H9 (cell line): ENCODE measurements around the gene CAPN14. TPM values are rescaled to one million over a fixed set of nuclear protein-coding genes. Genes with fewer than 3 reads are reported as not detected.

ENCODE experiments used
- DNase-seq: peaks from one replicate; pipeline ENCODE4 v3.0.0-alpha.2; 2017
- H2AFZ ChIP-seq: one replicate; pipeline ENCODE4 v1.6.1; 2013; ENCODE audit warnings: mild to moderate bottlenecking, low read length, control low read depth, moderate library complexity
- H2AK5ac ChIP-seq: 2 replicates; pipeline ENCODE4 v1.6.1; 2013; ENCODE audit warnings: low read length, control low read depth, mixed read lengths; ENCODE audit not compliant: insufficient read length
- H2BK120ac ChIP-seq: one replicate; pipeline ENCODE4 v1.6.1; 2013; ENCODE audit warnings: low read depth, mild to moderate bottlenecking, low read length, control low read depth, inconsistent platforms; ENCODE audit not compliant: poor library complexity, severe bottlenecking
- H2BK12ac ChIP-seq: 2 replicates; pipeline ENCODE4 v1.6.1; 2013; ENCODE audit warnings: low read length, control low read depth, mixed read lengths, low read depth; ENCODE audit not compliant: insufficient read length
- H2BK15ac ChIP-seq: 2 replicates; pipeline ENCODE4 v1.6.1; 2013; ENCODE audit warnings: low read depth, low read length, control low read depth
- H2BK20ac ChIP-seq: one replicate; pipeline ENCODE4 v1.6.1; 2013; ENCODE audit warnings: low read depth, mild to moderate bottlenecking, low read length, control low read depth, inconsistent platforms; ENCODE audit not compliant: poor library complexity, severe bottlenecking
- H2BK5ac ChIP-seq: 2 replicates; pipeline ENCODE4 v1.6.1; 2013; ENCODE audit warnings: low read length, control low read depth, mixed read lengths; ENCODE audit not compliant: insufficient read length
- H3K14ac ChIP-seq: 2 replicates; pipeline ENCODE4 v1.6.1; 2013; ENCODE audit warnings: low read length, control low read depth; ENCODE audit not compliant: insufficient read depth
- H3K18ac ChIP-seq: 2 replicates; pipeline ENCODE4 v1.6.1; 2013; ENCODE audit warnings: low read depth, mild to moderate bottlenecking, mixed read lengths, low read length, control low read depth; ENCODE audit not compliant: insufficient read length
- H3K23ac ChIP-seq: 2 replicates; pipeline ENCODE4 v1.6.1; 2013; ENCODE audit warnings: low read length, control low read depth, mixed read lengths, low read depth; ENCODE audit not compliant: insufficient read length
- H3K23me2 ChIP-seq: 2 replicates; pipeline ENCODE4 v1.6.1; 2013; ENCODE audit warnings: low read depth, mild to moderate bottlenecking, mixed read lengths, low read length, control low read depth; ENCODE audit not compliant: insufficient read length, poor library complexity, severe bottlenecking
- H3K27ac ChIP-seq: 2 replicates; pipeline ENCODE4 v1.5.1; 2013; ENCODE audit warnings: low read length, control low read depth, mixed read lengths, low read depth; ENCODE audit not compliant: insufficient read length
- H3K27me3 ChIP-seq: 2 replicates; pipeline ENCODE4 v1.6.1; 2013; ENCODE audit warnings: low read length, control low read depth, inconsistent platforms; ENCODE audit not compliant: insufficient read depth
- H3K4ac ChIP-seq: 2 replicates; pipeline ENCODE4 v1.6.1; 2013; ENCODE audit warnings: low read depth, mild to moderate bottlenecking, control low read depth, inconsistent platforms, low read length, moderate library complexity
- H3K4me1 ChIP-seq: 2 replicates; pipeline ENCODE4 v1.6.1; 2013; ENCODE audit warnings: low read length, control low read depth, inconsistent platforms; ENCODE audit not compliant: insufficient read depth
- H3K4me2 ChIP-seq: 2 replicates; pipeline ENCODE4 v1.6.1; 2013; ENCODE audit warnings: low read length, control low read depth, mixed read lengths; ENCODE audit not compliant: insufficient read length, insufficient read depth
- H3K56ac ChIP-seq: 2 replicates; pipeline ENCODE4 v1.6.1; 2013; ENCODE audit warnings: low read depth, mild to moderate bottlenecking, mixed read lengths, low read length, control low read depth; ENCODE audit not compliant: insufficient read length
- H3K79me1 ChIP-seq: 2 replicates; pipeline ENCODE4 v1.6.1; 2013; ENCODE audit warnings: low read depth, mild to moderate bottlenecking, moderate library complexity, low read length, control low read depth, inconsistent platforms; ENCODE audit not compliant: insufficient read depth, poor library complexity, severe bottlenecking
- H3K79me2 ChIP-seq: 2 replicates; pipeline ENCODE4 v1.6.1; 2013; ENCODE audit warnings: low read length, control low read depth, inconsistent platforms; ENCODE audit not compliant: insufficient read depth
- H3K9ac ChIP-seq: 2 replicates; pipeline ENCODE4 v1.6.1; 2013; ENCODE audit warnings: low read length, control low read depth, mixed read lengths; ENCODE audit not compliant: insufficient read length; ENCODE audit errors: extremely low read depth
- H3K9me3 ChIP-seq: one replicate; pipeline ENCODE4 v1.6.1; 2013; ENCODE audit warnings: low read depth, low read length, inconsistent platforms; ENCODE audit not compliant: control insufficient read depth
- H3T11ph ChIP-seq: one replicate; pipeline ENCODE4 v1.6.1; 2013; ENCODE audit warnings: mild to moderate bottlenecking, low read length, control low read depth, inconsistent platforms
- H4K20me1 ChIP-seq: one replicate; pipeline ENCODE4 v1.6.1; 2013; ENCODE audit not compliant: control insufficient read depth, insufficient read length, insufficient read depth
- H4K5ac ChIP-seq: 2 replicates; pipeline ENCODE4 v1.6.1; 2013; ENCODE audit warnings: low read depth, mild to moderate bottlenecking, mixed read lengths, low read length, control low read depth; ENCODE audit not compliant: insufficient read length
- H4K8ac ChIP-seq: replicated peaks from 2 replicates; pipeline ENCODE4 v1.6.1; 2013; ENCODE audit warnings: low read length, control low read depth, mixed read lengths, low read depth; ENCODE audit not compliant: insufficient read length
- H4K91ac ChIP-seq: 2 replicates; pipeline ENCODE4 v1.6.1; 2013; ENCODE audit warnings: low read depth, mild to moderate bottlenecking, moderate library complexity, mixed read lengths, low read length, control low read depth; ENCODE audit not compliant: insufficient read length
- H3K27ac Mint-ChIP-seq, 3 experiments: 2 replicates in 2 of 3; 3 replicates in 1 of 3; pipeline ENCODE4 v1.8.0; 2020 to 2021; ENCODE audit warnings: mixed read lengths in 3 of 3, mild to moderate bottlenecking in 1 of 3, moderate library complexity in 1 of 3
- H3K27me3 Mint-ChIP-seq: 2 replicates; pipeline ENCODE4 v1.8.0; 2021; ENCODE audit warnings: low read depth, mild to moderate bottlenecking, moderate library complexity, mixed read lengths
- H3K36me3 Mint-ChIP-seq, 3 experiments: 2 replicates in 2 of 3; 3 replicates in 1 of 3; pipeline ENCODE4 v1.8.0; 2020 to 2021; ENCODE audit warnings: low read depth in 3 of 3, mixed read lengths in 3 of 3; ENCODE audit not compliant: insufficient read depth in 1 of 3
- H3K4me1 Mint-ChIP-seq, 2 experiments: 2 replicates each; pipeline ENCODE4 v1.8.0; 2020; ENCODE audit warnings: mixed read lengths in 2 of 2
- H3K4me3 Mint-ChIP-seq, 2 experiments: 2 replicates in 1 of 2; 3 replicates in 1 of 2; pipeline ENCODE4 v1.8.0; 2020 to 2021; ENCODE audit warnings: mild to moderate bottlenecking in 2 of 2, mixed read lengths in 2 of 2, moderate library complexity in 1 of 2
- H3K9me3 Mint-ChIP-seq, 2 experiments: 2 replicates in 1 of 2; 3 replicates in 1 of 2; pipeline ENCODE4 v1.8.0; 2020; ENCODE audit warnings: mild to moderate bottlenecking in 2 of 2, mixed read lengths in 2 of 2, moderate library complexity in 1 of 2
- WGBS: extraction: QIAGEN DNeasy Blood & Tissue Kit; methylation state at CpG from one replicate; pipeline ENCODE4 v1.1.7; 2013; ENCODE audit warnings: missing lambda C conversion rate, low lambda C conversion rate, mixed read lengths; ENCODE audit not compliant: insufficient read length; ENCODE audit errors: extremely low coverage; 5-methylcytosine and 5-hydroxymethylcytosine counted together
- total RNA-seq: library from RNA; stranded (reverse); gene quantifications from 2 replicates; pipeline ENCODE4 v1.2.1, GENCODE V29; 2021
- TF ChIP-seq, protein P1 (sequence below): fragments of 200-600 bp; sonication (generic); conservative IDR thresholded peaks from 3 replicates; pipeline ENCODE4 v1.8.0; 2021; ENCODE audit warnings: antibody characterized with exemption, mild to moderate bottlenecking

CAPN14 gene
- total RNA-seq, 1 experiment from 2014 or later: 0.09 TPM

GRCh38 chr2:31237348-31238017 is 20.2 kb upstream of the CAPN14 start:
- Histone ChIP-seq H4K91ac (no peak overlapping the region), H3K23me2 (peaks cover 5% of the 10 kb centered on the region), H3K14ac (no peak overlapping the region), H3K4me1 (0 out of 2 replicates have a peak, but pooled peaks cover 3% of the 10 kb centered on the region), H2BK5ac (no peak overlapping the region), H3K56ac (no peak overlapping the region), H3T11ph (no peak overlapping the region), H2BK120ac (no peak overlapping the region), H3K27ac (no peak overlapping the region), H3K9ac (no peak overlapping the region), H3K79me1 (no peaks in the 10 kb centered on the region), H2BK12ac (no peak overlapping the region), H2BK15ac (no peak overlapping the region), H4K5ac (no peak overlapping the region), H3K18ac (no peak overlapping the region), H3K79me2 (no peaks in the 10 kb centered on the region), H3K27me3 (peaks cover 4% of the 10 kb centered on the region; the same call in 1 of the 2 replicates), H3K9me3 (no peaks in the 10 kb centered on the region), H3K23ac (no peak overlapping the region), H2AK5ac (no peak overlapping the region), H2BK20ac (no peak overlapping the region), H4K20me1 (peaks cover 3% of the 10 kb centered on the region), H3K4me2 (no peak overlapping the region), H2AFZ (no peak overlapping the region), H3K4ac (no peak overlapping the region), H4K8ac (no peak overlapping the region)
- peaks cover 19 to 22% of the 10 kb centered on the region in 2 experiments for H3K4me1 Mint-ChIP-seq
- H3K4me3 Mint-ChIP-seq: no peak overlapping the region
- no CpG with 5 or more reads among the region's 9 CpGs for WGBS
- peaks cover 0 to 1% (median 0%) of the 10 kb centered on the region in 3 experiments; a peak in 2 of 7 replicates for H3K36me3 Mint-ChIP-seq
- TF ChIP-seq, protein P1, sequence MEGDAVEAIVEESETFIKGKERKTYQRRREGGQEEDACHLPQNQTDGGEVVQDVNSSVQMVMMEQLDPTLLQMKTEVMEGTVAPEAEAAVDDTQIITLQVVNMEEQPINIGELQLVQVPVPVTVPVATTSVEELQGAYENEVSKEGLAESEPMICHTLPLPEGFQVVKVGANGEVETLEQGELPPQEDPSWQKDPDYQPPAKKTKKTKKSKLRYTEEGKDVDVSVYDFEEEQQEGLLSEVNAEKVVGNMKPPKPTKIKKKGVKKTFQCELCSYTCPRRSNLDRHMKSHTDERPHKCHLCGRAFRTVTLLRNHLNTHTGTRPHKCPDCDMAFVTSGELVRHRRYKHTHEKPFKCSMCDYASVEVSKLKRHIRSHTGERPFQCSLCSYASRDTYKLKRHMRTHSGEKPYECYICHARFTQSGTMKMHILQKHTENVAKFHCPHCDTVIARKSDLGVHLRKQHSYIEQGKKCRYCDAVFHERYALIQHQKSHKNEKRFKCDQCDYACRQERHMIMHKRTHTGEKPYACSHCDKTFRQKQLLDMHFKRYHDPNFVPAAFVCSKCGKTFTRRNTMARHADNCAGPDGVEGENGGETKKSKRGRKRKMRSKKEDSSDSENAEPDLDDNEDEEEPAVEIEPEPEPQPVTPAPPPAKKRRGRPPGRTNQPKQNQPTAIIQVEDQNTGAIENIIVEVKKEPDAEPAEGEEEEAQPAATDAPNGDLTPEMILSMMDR: no peak
- peaks cover 11% of the 10 kb centered on the region for H3K27me3 Mint-ChIP-seq
- H3K27ac Mint-ChIP-seq: no peak overlapping the region
- H3K9me3 Mint-ChIP-seq: no peaks in the 10 kb centered on the region
- no peak for DNase-seq
